Kidney epithelial cell (primary cell): ENCODE measurements around the gene SINHCAF. TPM values are rescaled to one million over a fixed set of nuclear protein-coding genes. Genes with fewer than 3 reads are reported as not detected.

ENCODE experiments used
- DNase-seq: peaks from one replicate; pipeline ENCODE4 v3.0.0-alpha.2; 2010; ENCODE audit warnings: low read depth
- H3K27me3 ChIP-seq: 2 replicates; pipeline ENCODE4 v1.6.0; 2011; ENCODE audit warnings: low read length; ENCODE audit not compliant: control insufficient read depth, insufficient read depth
- H3K36me3 ChIP-seq: 2 replicates; pipeline ENCODE4 v1.5.1; 2011; ENCODE audit warnings: low read length; ENCODE audit not compliant: control insufficient read depth, insufficient read depth
- H3K4me3 ChIP-seq: 2 replicates; pipeline ENCODE4 v1.5.1; 2011; ENCODE audit warnings: low read depth, mild to moderate bottlenecking, control low read depth, low read length
- CTCF ChIP-seq: IDR thresholded peaks from 2 replicates; pipeline ENCODE4 v1.5.1; 2011; ENCODE audit warnings: mild to moderate bottlenecking, moderate library complexity, low read length, control low read depth, inconsistent platforms; ENCODE audit not compliant: insufficient read depth, poor library complexity, severe bottlenecking
- total RNA-seq: library from RNA; depleted of rRNA; stranded (reverse); fragments of >200 nt; gene quantifications from 2 replicates; pipeline ENCODE4 v1.2.3, GENCODE V29; 2015

Gene SINHCAF
- total RNA-seq, 1 donor from 2014 or later = 217 TPM

GRCh38 chr12:31368666-31369361 is 42.9 kb upstream of the SINHCAF start:
- TF ChIP-seq CTCF = no peak
- no peak for DNase-seq
- Histone ChIP-seq H3K4me3 (no peak overlapping the region), H3K27me3 (no peaks in the 10 kb centered on the region), H3K36me3 (no peaks in the 10 kb centered on the region)

GRCh38 chr12:31366104-31366621 is 40.2 kb upstream of the SINHCAF start:
- TF ChIP-seq CTCF = no peak
- no peak for DNase-seq

GRCh38 chr12:31363831-31364230 is 37.9 kb upstream of the SINHCAF start:
- Histone ChIP-seq H3K27me3 (no peaks in the 10 kb centered on the region), H3K4me3 (no peak overlapping the region), H3K36me3 (no peaks in the 10 kb centered on the region)
- no peak for DNase-seq
- TF ChIP-seq CTCF = no peak

More at GRCh38 chr12:31366104-31366621, 40.2 kb upstream of the SINHCAF start:
- no peaks in the 10 kb centered on the region for H3K36me3 ChIP-seq
- no peaks in the 10 kb centered on the region for H3K27me3 ChIP-seq
- H3K4me3 ChIP-seq = no peak overlapping the region

GRCh38 chr12:31363416-31363809 is 37.5 kb upstream of the SINHCAF start:
- H3K36me3 ChIP-seq = no peaks in the 10 kb centered on the region
- H3K27me3 ChIP-seq = no peaks in the 10 kb centered on the region
- DNase-seq = no peak
- TF ChIP-seq CTCF = no peak
- H3K4me3 ChIP-seq = no peak overlapping the region

GRCh38 chr12:31362759-31363415 is 36.9 kb upstream of the SINHCAF start:
- no peak overlapping the region for H3K4me3 ChIP-seq
- DNase-seq = no peak

More at GRCh38 chr12:31362759-31363415, 36.9 kb upstream of the SINHCAF start:
- H3K36me3 ChIP-seq = no peaks in the 10 kb centered on the region
- H3K27me3 ChIP-seq = no peaks in the 10 kb centered on the region
- TF ChIP-seq CTCF = no peak
